Activated naive CD8-positive, alpha-beta T cell treated with anti-CD3 and anti-CD28 coated beads, Interleukin-2, amount 10 ng/mL, durations not matched to agents 7 days and 5 days (primary cell): ENCODE results near the gene LIPN. TPM values are rescaled to one million over a fixed set of nuclear protein-coding genes. Genes with fewer than 3 reads are reported as not detected.
"Not testable (repeated sequence)": the region's sequence is repeated elsewhere in the genome, so short reads cannot be mapped to it uniquely, and the experiment has no call there.

Source experiments
- ATAC-seq: fragments of 150-1000 bp; cut with Tn5 transposase; one replicate; pipeline ENCODE4 v1.10.0; 2021; ENCODE audit warnings: low read depth, moderate library complexity
- POLR2A ChIA-PET: fragments of 350-600 bp; sonication (Branson Sonifier 250); formaldehyde crosslinking; loops from one replicate; lab custom pipeline; 2021; ENCODE audit warnings: antibody characterized with exemption; lab: Charles Lee
- DNase-seq: peaks from one replicate; pipeline ENCODE4 v3.0.0; 2021
- H3K27ac Mint-ChIP-seq: one replicate; pipeline ENCODE4 v1.8.0; 2022; ENCODE audit warnings: mild to moderate bottlenecking, mixed read lengths
- H3K27me3 Mint-ChIP-seq: one replicate; pipeline ENCODE4 v1.8.0; 2022; ENCODE audit warnings: mild to moderate bottlenecking, moderate library complexity, mixed read lengths
- H3K36me3 Mint-ChIP-seq: one replicate; pipeline ENCODE4 v1.8.0; 2021; ENCODE audit warnings: mild to moderate bottlenecking, mixed read lengths
- H3K4me1 Mint-ChIP-seq: one replicate; pipeline ENCODE4 v1.8.0; 2021; ENCODE audit warnings: mixed read lengths
- H3K4me3 Mint-ChIP-seq: one replicate; pipeline ENCODE4 v1.8.0; 2022; ENCODE audit warnings: mild to moderate bottlenecking, moderate library complexity, mixed read lengths
- H3K9me3 Mint-ChIP-seq: one replicate; pipeline ENCODE4 v1.8.0; 2021; ENCODE audit warnings: mixed read lengths
- total RNA-seq, 2 experiments: library from RNA; stranded (reverse); gene quantifications; one replicate each; pipeline ENCODE4 v1.2.3, GENCODE V29; 2021

LIPN gene, protein sequence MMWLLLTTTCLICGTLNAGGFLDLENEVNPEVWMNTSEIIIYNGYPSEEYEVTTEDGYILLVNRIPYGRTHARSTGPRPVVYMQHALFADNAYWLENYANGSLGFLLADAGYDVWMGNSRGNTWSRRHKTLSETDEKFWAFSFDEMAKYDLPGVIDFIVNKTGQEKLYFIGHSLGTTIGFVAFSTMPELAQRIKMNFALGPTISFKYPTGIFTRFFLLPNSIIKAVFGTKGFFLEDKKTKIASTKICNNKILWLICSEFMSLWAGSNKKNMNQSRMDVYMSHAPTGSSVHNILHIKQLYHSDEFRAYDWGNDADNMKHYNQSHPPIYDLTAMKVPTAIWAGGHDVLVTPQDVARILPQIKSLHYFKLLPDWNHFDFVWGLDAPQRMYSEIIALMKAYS
- total RNA-seq, result not detected

DNA sequence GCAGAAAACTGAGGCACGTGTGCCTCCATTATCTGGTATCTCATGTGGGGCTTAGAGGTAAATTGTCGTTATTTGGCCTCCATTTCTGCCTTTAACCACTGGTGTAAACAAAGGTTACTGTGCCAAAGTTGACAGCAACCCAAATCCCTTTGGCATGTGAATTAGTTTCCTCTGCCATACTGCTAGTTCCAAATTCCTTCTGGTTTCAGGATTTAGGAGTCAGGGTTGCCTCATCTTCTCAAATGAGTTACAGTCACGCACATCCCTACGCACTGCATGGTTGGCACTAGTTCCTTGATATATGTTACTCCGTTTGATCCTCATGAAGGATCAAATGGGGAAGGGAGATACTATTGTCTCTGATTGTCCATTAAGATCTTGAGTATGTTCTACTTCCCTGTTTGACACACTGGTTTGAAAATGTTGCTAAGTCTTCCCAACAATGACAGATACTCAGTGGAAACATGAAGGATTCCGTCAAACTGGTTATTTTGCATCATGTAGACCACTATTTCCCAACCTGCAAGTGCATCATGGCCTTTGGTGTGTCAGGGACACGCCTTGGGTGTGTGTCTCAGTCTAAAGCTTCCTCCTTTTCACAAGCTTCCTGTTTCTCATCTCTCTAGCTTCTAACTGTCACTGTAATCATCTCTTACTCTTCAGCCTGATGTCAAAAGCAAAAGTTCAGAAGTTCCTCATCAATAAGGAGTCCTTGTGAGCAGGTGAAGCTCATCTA, at the start of gene LIPN:
Gene LIPN, plus strand, starts transcription at position 655 of the 736 bp plus-strand sequence. CDS start 1,386 bp downstream, outside the sequence.
- Mint-ChIP-seq H3K9me3 (peaks cover 4% of the 10 kb centered on the region), H3K4me3 (no peak within 1 kb of the TSS), H3K27me3 (peaks cover 3% of the 10 kb centered on the region), H3K36me3 (peaks cover 3% of the 10 kb centered on the region), H3K27ac (no peak within 1 kb of the TSS), H3K4me1 (peaks cover 4% of the 10 kb centered on the region)
- DNase-seq (no peak), ATAC-seq (no peak)
- POLR2A ChIA-PET, result no interaction called here

DNA sequence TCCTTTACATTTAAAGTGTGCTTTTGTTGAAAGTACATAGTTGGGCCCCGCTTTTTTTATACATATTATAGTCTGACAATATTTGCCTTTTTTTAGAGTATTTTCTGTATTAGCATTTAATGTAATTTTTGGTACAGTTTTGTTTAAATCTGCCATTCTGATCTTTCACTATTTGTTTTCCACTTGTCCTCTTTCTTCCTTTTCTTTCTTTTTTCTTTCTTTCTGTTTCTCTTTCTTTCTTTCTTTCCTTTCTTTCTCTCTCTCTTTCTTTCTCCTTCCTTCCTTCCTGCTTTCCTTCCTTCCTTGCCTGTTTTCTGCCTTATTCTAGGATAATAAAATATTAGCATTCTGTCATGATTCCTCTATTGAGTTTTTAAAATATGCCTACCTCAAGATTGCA, 44.3 kb upstream of the LIPN start:
- Mint-ChIP-seq H3K36me3 (no peaks in the 10 kb centered on the region), H3K4me3 (no peak overlapping the region), H3K4me1 (no peaks in the 10 kb centered on the region), H3K27me3 (peaks cover 12% of the 10 kb centered on the region), H3K9me3 (no peaks in the 10 kb centered on the region), H3K27ac (no peak overlapping the region)
- no peak for DNase-seq
- POLR2A ChIA-PET, result no interaction called here
- ATAC-seq, result no peak

GRCh38 chr10:88721392-88721791, 38.4 kb upstream of the LIPN start:
- ATAC-seq (no peak), DNase-seq (no peak)
- Mint-ChIP-seq H3K4me3 (no peak overlapping the region), H3K9me3 (no peaks in the 10 kb centered on the region), H3K4me1 (peaks cover 6% of the 10 kb centered on the region), H3K27me3 (peaks cover 5% of the 10 kb centered on the region), H3K27ac (no peak overlapping the region), H3K36me3 (no peaks in the 10 kb centered on the region)
- POLR2A ChIA-PET, result no interaction called here

DNA sequence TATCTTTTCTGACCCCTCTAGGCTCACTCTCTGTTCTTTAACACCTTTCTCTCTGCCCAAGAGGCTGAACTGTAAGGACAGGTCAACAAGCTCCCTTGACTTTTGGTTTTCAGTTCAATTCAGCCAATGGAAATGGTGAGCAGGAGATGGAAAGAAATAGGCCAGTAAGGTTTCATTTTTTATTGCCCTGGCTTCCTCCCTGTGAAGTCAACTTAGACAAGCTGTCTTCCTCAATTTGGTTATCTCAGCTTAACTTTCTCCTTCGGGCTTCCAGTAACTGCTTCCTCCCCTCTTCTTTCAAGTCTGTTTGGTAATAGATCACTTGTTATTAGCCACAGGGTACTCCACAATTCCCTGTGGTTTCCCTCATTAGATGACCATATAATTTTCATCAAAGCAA, 34.0 kb upstream of the LIPN start:
- no peak overlapping the region for H3K27ac Mint-ChIP-seq
- H3K36me3 Mint-ChIP-seq, result no peaks in the 10 kb centered on the region
- H3K27me3 Mint-ChIP-seq, result peaks cover 10% of the 10 kb centered on the region
- no peak for DNase-seq
- no peaks in the 10 kb centered on the region for H3K9me3 Mint-ChIP-seq
- H3K4me3 Mint-ChIP-seq, result peak overlapping the region; percentile 9
- peaks cover 6% of the 10 kb centered on the region for H3K4me1 Mint-ChIP-seq
- POLR2A ChIA-PET, result no interaction called here
- peak; percentile 56 for ATAC-seq

GRCh38 chr10:88728107-88728763, 31.6 kb upstream of the LIPN start:
- Mint-ChIP-seq H3K4me3 (no peak overlapping the region), H3K4me1 (peaks cover 7% of the 10 kb centered on the region), H3K27ac (no peak overlapping the region), H3K36me3 (no peaks in the 10 kb centered on the region), H3K9me3 (no peaks in the 10 kb centered on the region), H3K27me3 (peaks cover 10% of the 10 kb centered on the region)
- DNase-seq (peak; percentile 53), ATAC-seq (no peak)
- POLR2A ChIA-PET, result no interaction called here

DNA sequence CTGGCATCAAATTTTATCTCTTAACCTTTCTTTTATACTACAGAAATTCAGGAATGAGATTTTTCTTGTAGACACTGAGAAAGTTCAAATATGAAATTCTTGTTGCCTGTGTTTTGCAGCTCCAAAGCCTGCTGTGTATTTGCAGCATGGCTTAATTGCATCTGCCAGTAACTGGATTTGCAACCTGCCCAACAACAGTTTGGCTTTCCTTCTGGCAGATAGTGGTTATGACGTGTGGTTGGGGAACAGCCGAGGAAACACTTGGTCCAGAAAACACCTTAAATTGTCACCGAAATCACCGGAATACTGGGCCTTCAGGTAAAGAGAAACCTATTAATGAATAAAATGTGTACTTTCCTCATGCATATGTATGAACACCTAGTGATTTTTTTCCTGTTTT, 29.0 kb upstream of the LIPN start:
- Mint-ChIP-seq H3K4me1 (peaks cover 3% of the 10 kb centered on the region), H3K4me3 (no peak overlapping the region), H3K9me3 (no peaks in the 10 kb centered on the region), H3K27ac (no peak overlapping the region), H3K27me3 (peaks cover 10% of the 10 kb centered on the region), H3K36me3 (no peaks in the 10 kb centered on the region)
- ATAC-seq, result no peak
- POLR2A ChIA-PET, result no interaction called here
- DNase-seq, result no peak

- Mint-ChIP-seq H3K27ac (no peak overlapping the region), H3K4me1 (peaks cover 1% of the 10 kb centered on the region), H3K9me3 (no peaks in the 10 kb centered on the region), H3K36me3 (no peaks in the 10 kb centered on the region), H3K27me3 (peaks cover 13% of the 10 kb centered on the region), H3K4me3 (no peak overlapping the region)
- DNase-seq, result no peak
- ATAC-seq, result no peak
- POLR2A ChIA-PET, result no interaction called here
These were observed 28.5 kb upstream of the LIPN start for GRCh38 chr10:88731296-88731695.

GRCh38 chr10:88733215-88733614, 26.6 kb upstream of the LIPN start:
- Mint-ChIP-seq H3K4me3 (no peak overlapping the region), H3K27ac (no peak overlapping the region), H3K4me1 (peaks cover 1% of the 10 kb centered on the region), H3K9me3 (no peaks in the 10 kb centered on the region), H3K36me3 (no peaks in the 10 kb centered on the region), H3K27me3 (peaks cover 15% of the 10 kb centered on the region)
- POLR2A ChIA-PET, result no interaction called here
- no peak for DNase-seq
- no peak for ATAC-seq

DNA sequence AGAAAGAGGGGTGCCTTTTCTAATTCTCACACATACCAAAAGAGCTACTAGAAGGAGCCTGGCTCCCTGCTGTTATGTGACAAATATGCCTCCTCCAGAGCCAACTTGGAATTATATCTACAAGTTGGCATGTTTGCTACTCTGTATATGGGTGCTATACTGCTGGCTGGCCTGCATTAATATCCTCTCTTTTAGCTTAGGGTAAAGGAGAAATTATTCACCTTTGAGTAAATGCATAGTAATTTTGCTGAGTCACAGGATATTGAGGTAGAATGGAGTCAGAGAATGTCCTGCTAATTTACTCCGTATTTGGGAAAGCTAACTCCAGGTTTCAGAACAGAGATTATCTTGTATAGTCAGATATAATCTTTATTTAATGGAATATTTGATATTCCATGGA, 24.2 kb upstream of the LIPN start:
- no peaks in the 10 kb centered on the region for H3K36me3 Mint-ChIP-seq
- H3K27me3 Mint-ChIP-seq, result peaks cover 19% of the 10 kb centered on the region
- H3K4me3 Mint-ChIP-seq, result no peak overlapping the region
- H3K4me1 Mint-ChIP-seq, result peaks cover 1% of the 10 kb centered on the region
- H3K27ac Mint-ChIP-seq, result no peak overlapping the region
- no peak for ATAC-seq
- H3K9me3 Mint-ChIP-seq, result no peaks in the 10 kb centered on the region
- POLR2A ChIA-PET, result no interaction called here
- no peak for DNase-seq

GRCh38 chr10:88741921-88742320, 17.9 kb upstream of the LIPN start:
- H3K36me3 Mint-ChIP-seq, H3K27ac Mint-ChIP-seq, DNase-seq, POLR2A ChIA-PET, H3K4me1 Mint-ChIP-seq, H3K4me3 Mint-ChIP-seq, H3K9me3 Mint-ChIP-seq, ATAC-seq: not testable (repeated sequence)
- H3K27me3 Mint-ChIP-seq, result peaks cover 18% of the 10 kb centered on the region

- POLR2A ChIA-PET, result no interaction called here
- ATAC-seq (no peak), DNase-seq (no peak)
- H3K4me1 Mint-ChIP-seq, result no peaks in the 10 kb centered on the region
- H3K27me3 Mint-ChIP-seq, result peaks cover 18% of the 10 kb centered on the region
- no peaks in the 10 kb centered on the region for H3K36me3 Mint-ChIP-seq
- no peak overlapping the region for H3K27ac Mint-ChIP-seq
- no peaks in the 10 kb centered on the region for H3K9me3 Mint-ChIP-seq
- no peak overlapping the region for H3K4me3 Mint-ChIP-seq
These were observed 17.4 kb upstream of the LIPN start for GRCh38 chr10:88742448-88742847.

GRCh38 chr10:88744002-88744401, 15.8 kb upstream of the LIPN start:
- H3K36me3 Mint-ChIP-seq, result no peaks in the 10 kb centered on the region
- no peaks in the 10 kb centered on the region for H3K4me1 Mint-ChIP-seq
- H3K27me3 Mint-ChIP-seq, result peaks cover 6% of the 10 kb centered on the region
- peaks cover 4% of the 10 kb centered on the region for H3K9me3 Mint-ChIP-seq
- H3K27ac Mint-ChIP-seq, result no peak overlapping the region
- DNase-seq (no peak), ATAC-seq (no peak)
- no peak overlapping the region for H3K4me3 Mint-ChIP-seq
- POLR2A ChIA-PET, result no interaction called here

DNA sequence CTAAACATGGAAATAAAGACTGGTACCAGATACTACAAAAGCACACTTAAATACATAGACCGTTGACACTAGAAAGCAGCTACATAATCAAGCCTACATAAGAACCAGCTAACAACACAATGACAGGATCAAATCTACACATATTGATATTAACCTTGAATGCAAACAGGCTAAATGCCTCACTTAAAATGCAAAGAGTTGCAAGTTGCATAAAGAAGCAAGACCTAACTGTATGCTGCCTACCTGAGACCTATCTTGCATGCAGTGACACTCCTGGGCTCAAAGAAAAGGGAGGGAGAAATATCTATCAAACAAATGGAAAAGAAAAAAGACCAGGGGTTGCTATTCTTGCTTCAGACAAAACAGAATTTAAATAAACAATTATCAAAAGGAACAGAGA, 14.2 kb upstream of the LIPN start:
- no peak overlapping the region for H3K27ac Mint-ChIP-seq
- ATAC-seq (no peak), DNase-seq (no peak)
- no peaks in the 10 kb centered on the region for H3K4me1 Mint-ChIP-seq
- POLR2A ChIA-PET, result no interaction called here
- peaks cover 4% of the 10 kb centered on the region for H3K9me3 Mint-ChIP-seq
- H3K27me3 Mint-ChIP-seq, result peaks cover 9% of the 10 kb centered on the region
- no peaks in the 10 kb centered on the region for H3K36me3 Mint-ChIP-seq
- no peak overlapping the region for H3K4me3 Mint-ChIP-seq
